ENCODE data around the gene TBL2.
"Not testable (repeated sequence)": the region's sequence is repeated elsewhere in the genome, so short reads cannot be mapped to it uniquely, and the experiment has no call there.

TBL2 gene

GRCh38 chr7:73567846-73568685, 10.3 kb downstream of the TBL2 start:
- DNase-seq, result no peak

DNA sequence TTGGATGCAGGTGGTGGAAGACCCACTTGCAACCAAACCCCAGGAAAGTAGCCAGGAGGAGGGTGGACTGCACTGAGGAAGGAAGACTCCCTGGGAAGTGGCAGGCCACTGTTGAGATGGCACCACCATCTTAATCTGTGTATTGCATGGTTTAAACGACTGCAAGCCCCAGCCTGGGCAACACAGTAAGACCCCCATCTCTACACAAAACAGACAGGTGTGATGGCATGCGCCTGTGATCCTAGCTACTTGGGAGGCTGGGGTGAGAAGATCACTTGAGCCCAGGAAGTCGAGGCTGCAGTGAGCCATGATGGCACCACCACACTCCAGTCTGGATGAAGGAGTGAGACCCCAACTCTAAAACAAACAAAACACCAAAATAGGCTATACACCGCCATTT, 11.2 kb downstream of the TBL2 start:
- no peak for DNase-seq

DNA sequence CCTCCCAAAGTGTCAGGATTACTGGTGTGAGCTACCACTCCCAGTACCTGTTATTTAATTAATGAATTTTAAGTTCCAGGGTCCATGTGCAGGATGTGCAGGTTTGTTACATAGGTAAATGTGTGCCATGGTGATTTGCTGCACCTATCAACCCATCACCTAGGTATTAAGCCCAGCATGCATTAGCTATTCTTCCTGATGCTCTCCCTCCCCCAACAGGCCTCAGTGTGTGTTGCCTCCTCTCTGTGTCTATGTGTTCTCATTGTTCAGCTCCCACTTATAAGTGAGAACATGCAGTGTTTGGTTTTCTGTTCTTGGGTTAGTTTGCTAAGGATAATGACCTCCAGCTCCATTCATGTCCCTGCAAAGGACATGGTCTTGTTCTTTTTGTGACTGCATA, 11.9 kb downstream of the TBL2 start:
- not testable (repeated sequence) for DNase-seq

DNA sequence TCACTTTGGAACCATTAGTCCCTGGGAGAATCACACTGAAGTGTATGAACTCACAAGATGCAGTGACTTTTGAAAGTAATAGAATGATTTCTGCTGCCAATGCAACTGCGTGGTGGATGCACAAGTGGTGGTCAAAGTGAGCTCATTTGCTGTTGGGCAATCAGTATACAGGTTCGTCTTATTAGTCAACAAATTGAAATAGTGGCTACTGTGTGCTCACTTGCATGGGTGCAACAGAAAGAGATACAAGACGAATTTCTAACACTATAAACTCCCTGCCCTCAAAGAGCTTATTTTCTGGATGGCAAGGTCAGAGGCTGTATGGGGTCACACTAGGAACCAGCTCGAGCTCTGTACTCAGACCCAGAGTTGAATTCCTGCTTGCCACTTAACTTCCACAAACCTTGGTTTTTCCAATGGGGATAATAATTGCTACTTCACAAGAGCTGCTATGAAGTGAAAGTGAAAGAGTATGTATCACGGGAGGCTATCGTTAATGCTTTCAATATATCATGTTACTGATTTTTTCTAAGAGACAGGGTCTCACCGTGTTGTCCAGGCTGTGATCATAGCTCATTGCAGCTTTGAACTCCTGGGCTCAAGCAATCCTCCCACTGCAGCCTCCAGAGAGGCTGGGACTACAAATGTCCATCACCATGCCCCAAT, 12.6 kb downstream of the TBL2 start:
- no peak for DNase-seq

GRCh38 chr7:73560109-73560835, 18.1 kb downstream of the TBL2 start:
- DNase-seq, result no peak

- peak; percentile 92 for DNase-seq
Measured at GRCh38 chr7:73557397-73558257, 20.8 kb downstream of the TBL2 start, which contains the start of gene BCL7B. BCL7B (minus strand) TSS chr7:73557690; CDS start chr7:73557578, 112 bp downstream.

DNA sequence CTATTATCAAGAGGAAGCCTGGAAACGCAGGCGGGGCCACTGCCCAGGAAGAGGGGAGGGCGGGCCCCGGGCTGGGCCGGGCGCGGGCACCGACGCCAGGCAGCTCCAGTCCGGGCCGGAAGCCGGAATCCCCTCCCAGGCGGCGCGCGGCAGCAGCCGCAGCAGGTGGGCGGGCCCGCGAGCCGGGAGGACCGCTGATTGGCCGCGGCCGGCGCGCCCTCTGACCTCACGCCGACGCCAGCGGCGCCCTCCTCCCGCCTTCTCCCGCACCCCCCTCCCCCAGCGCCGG, 21.3 kb downstream of the TBL2 start:
- peak; percentile 97 for DNase-seq

DNA sequence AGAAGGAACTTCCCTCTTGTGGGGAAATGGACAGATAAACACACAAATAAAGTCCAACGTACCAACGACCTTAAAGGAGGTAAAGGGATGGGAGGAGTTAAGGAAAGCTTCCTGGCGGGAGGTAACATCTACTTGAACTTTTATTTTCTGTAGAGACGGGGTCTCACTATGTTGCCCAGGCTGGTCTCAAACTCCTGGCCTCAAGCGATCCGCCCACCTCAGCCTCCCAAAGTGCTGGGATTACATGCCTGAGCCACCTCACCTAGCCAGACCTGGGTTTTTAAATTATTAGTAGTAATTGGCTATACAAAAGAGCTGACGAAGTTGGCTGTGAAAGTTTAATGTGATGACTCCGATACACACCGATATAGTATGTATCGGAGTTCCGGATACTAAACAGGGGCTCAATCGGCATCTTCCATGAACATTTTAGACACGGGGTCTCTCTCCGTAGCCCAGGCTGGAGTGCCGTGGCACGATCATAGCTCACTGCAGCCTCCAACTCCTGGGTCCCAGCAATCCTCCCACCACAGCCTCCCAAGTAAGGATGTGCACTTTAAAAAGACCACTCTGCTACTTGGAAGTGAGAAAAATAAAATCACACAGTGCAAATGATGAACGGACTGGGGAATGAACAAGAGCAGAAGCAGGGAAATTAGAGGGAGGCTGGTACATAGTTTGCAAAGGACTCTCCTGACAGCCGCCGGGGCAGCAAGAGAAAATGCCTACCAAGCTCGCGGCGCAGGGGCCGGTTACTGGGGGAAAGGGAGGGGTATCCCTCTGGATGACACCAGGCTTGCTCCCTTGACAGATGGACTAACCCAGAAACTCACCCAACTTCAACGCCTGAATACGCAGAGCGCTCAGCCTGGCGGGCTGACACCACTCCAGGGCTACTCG, 21.9 kb downstream of the TBL2 start:
- no peak for DNase-seq

DNA sequence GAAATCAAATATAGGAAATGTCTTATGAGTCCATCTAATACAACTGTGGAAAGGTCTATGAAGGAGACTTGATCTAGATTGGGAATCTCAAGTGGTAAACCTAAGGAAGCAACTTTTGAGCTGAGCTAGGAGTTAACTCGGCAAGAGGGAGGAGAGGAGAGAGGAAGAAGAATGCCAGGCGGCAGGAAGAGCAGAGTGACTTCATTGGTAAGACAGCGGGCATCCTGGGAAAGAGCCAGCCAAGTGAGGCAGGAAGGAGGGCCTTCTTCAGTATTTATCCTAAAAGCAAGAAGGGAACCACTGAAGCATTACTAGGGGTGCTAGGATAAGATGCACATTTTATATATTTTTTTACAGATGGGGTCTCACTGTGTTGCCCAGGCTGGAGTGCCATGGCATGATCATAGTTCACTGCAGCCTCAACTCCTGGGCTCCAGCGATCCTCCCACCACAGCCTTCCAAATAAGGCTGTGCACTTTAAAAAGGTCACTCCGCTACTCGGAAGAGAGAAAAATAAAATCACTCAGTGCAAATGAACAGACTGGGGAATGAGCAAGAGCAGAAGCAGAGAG, 22.9 kb downstream of the TBL2 start:
- DNase-seq, result no peak

DNA sequence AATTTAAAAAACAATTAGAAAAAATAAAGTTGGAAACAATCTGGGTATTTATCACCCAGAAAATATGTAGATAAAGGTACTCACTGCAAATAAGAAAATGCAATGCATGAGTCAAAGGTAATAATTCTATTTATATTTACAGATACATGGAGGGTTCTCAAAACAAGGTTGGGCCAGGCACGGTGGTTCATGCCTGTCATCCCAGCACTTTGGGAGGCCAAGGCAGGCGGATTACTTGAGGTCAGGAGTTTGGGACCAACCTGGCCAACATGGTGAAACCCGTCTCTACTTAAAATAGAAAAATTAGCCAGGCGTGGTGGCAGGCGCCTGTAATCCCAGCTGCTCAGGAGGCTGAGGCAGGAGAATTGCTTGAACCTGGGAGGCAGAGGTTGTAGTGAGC, 28.3 kb downstream of the TBL2 start:
- not testable (repeated sequence) for DNase-seq

DNA sequence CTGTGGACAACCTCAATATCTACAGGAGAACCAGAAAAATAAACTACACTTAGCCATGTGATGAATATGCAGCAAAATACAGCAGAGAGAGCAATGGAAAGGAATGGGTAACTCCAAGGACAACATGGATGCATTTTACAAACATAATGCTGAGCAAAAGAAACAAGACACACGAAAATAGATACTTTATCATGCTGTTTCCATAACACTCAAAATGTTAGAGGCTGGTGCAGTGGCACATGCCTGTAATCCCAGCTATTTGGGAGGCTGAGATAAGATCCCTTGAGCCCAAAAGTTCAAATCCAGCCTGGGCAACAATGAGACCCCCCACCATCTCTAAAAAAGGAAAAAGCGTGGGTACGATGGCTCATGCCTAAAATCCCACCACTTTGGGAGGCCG, 29.2 kb downstream of the TBL2 start:
- DNase-seq, result no peak

DNA sequence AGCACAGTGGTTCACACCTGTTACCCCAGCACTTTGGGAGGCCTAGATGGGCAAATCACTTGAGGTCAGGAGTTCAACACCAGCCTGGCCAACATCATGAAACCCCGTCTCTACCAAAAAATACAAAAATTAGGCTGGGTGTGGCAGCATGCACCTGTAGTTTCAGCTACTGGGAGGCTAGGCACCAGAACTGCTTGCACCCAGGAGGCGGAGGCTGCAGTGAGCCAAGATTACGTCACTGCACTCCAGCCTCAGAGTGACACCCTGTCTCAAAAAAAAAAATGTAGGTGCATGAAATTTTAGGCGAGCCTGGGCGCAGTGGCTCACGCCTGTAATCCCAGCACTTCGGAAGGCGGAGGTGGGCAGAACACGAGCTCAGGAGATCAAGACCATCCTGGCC, 30.5 kb downstream of the TBL2 start:
- DNase-seq, result no peak

GRCh38 chr7:73544678-73545077, 33.7 kb downstream of the TBL2 start:
- no peak for DNase-seq

DNA sequence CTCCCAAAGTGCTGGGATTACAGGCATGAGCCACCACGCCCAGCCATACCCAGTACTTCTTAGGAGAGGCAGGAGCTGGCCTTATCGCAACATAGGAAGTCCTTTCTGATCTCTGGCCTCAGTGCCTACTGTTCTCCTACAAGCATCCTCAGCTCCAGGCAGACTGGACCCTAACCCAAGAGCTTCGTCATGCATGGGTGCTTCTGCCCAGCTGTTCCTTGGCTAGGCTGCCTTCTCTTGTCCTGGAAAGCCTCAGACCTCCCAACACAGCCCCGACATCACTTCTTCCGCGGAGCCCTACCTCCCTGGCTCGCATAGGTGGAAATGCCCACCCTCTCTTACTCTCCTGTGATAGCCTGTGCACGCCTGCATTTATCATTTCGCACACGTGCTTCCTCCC, 36.7 kb downstream of the TBL2 start:
- no peak for DNase-seq

DNA sequence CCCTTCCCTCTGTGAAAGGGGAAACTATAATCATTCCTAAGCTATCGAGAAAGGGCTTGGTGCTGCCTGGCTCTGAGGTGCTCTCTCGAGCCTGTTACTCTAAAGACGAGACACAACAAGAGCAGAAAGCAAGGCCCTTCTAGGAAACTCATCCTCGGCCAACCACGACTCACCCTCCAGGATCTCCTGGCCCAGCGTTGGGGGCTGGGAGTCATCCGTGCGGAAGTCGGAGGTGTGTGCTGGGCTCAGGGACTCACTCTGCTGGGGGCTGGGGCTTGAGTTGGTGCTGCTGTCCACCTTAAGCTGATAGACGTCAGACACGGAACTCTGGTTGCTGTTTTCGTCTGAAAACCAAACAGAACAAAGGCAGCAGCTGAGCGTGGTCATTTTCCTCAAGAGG, 38.7 kb downstream of the TBL2 start:
- no peak for DNase-seq

DNA sequence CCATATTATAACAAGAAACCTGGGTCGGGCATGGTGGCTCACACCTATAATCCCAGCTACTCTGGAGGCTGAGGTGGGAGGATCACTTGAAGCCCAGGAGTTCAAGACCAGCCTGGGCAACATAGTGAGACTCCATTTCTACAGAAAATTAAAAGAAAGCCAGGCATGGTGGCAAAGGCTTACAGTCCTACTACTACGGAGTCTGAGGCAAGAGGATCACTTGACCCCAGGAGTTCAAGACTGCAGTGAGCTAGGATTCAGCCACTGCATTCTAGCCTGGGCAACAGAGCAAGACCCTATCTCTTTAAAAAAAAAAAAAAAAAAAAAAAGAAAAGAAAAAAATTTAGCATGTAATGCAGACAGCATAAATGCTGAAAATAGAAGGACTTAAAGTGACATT, 39.9 kb downstream of the TBL2 start:
- DNase-seq, result not testable (repeated sequence)

- DNase-seq, result no peak
Measured at GRCh38 chr7:73537051-73537450, 41.3 kb downstream of the TBL2 start.

- DNase-seq, result no peak
Measured at GRCh38 chr7:73536479-73536878, 41.9 kb downstream of the TBL2 start.

- DNase-seq, result not testable (repeated sequence)
Measured at GRCh38 chr7:73535918-73536317, 42.5 kb downstream of the TBL2 start.

- no peak for DNase-seq
Measured at GRCh38 chr7:73533742-73534141, 44.6 kb downstream of the TBL2 start.

DNA sequence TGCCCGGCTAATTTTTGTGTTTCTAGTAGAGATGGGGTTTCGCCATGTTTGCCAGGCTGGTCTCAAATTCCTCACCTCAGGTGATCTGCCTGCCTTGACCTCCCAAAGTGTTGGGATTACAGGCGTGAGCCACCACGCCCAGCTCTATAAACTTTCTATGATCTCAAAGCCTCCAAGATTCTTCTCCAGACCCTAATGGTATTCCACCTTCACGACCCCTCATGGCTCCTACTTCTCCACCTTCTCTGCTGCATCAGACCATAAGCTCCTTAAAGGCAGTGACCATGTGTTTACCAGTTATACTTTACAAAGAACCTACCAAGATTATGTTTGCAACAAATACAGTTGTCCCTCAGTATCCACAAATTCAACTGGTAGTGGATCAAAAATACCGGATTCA, 46.2 kb downstream of the TBL2 start:
- DNase-seq, result no peak

DNA sequence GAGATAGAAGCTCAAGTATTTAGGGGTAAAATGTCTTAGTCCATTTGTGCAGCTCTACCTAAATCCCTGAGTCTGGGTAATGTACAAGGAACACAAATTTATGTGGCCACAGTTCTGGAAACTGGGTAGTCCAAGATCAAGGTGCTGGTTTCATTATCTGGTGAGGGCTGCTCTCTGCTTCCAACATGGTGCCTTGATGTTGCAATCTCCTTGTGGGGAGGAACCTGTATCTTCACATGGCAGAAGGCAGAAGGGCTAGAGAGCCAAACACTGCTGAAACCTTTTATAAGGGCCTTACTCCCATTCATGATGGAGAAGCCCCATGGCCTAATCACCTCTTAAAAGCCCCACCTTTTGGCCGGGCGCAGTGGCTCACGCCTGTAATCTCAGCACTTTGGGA, 47.6 kb downstream of the TBL2 start:
- no peak for DNase-seq
